ENCODE data around the gene RPTOR.

DNA sequence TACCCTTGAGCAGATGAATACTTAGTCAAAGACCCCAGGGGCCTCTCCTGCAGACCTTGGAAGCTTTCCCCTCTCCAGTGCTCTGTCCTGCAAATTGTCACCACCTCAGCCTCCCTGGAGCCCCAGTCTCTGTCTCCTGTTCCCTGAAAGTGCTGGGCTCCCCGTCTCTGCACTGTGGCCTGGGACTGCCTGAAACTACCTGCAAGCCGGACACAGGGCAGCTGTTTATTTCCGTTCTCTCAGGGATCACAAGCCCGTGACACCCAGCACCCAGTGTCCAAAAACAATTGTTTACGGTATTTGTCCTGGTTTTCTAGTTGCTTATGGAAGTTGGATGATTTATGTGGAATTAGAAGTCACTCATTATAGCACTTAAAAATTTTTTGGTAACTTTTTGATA lies 365.4 kb downstream of the RPTOR start:
- TF ChIP-seq, protein P1, sequence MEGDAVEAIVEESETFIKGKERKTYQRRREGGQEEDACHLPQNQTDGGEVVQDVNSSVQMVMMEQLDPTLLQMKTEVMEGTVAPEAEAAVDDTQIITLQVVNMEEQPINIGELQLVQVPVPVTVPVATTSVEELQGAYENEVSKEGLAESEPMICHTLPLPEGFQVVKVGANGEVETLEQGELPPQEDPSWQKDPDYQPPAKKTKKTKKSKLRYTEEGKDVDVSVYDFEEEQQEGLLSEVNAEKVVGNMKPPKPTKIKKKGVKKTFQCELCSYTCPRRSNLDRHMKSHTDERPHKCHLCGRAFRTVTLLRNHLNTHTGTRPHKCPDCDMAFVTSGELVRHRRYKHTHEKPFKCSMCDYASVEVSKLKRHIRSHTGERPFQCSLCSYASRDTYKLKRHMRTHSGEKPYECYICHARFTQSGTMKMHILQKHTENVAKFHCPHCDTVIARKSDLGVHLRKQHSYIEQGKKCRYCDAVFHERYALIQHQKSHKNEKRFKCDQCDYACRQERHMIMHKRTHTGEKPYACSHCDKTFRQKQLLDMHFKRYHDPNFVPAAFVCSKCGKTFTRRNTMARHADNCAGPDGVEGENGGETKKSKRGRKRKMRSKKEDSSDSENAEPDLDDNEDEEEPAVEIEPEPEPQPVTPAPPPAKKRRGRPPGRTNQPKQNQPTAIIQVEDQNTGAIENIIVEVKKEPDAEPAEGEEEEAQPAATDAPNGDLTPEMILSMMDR (IDR thresholded peaks at IDR 0.05 in 4 of 5, conservative IDR thresholded peaks at IDR 0.05 in 1 of 5) = no peak
- no peak for TF ChIP-seq POLR2A (IDR thresholded peaks at IDR 0.05)

Data from gastrocnemius medialis (tissue), 4 donors.